Measurements from ENCODE around the gene LYPD6B. TPM values are rescaled to one million over a fixed set of nuclear protein-coding genes. Genes with fewer than 3 reads are reported as not detected.

The LYPD6B gene
- polyA plus RNA-seq, 2 donors: 2.3 to 4.9 TPM

GRCh38 chr2:149021761-149022160, 16.7 kb upstream of the LYPD6B start:
- Histone ChIP-seq H3K4me1 (ENCODE audit: control insufficient read depth in 2 of 2, insufficient read depth in 2 of 2, low read length in 1 of 2) (peaks cover 0 to 3% of the 10 kb centered on the region in 2 donors), H3K27me3 (ENCODE audit: control insufficient read depth in 1 of 2, insufficient read depth in 2 of 2, low read length in 2 of 2) (no peaks in the 10 kb centered on the region), H3K9me3 (ENCODE audit: control insufficient read depth in 2 of 2, insufficient read depth in 1 of 2, low read depth in 1 of 2, low read length in 1 of 2) (no peaks in the 10 kb centered on the region), H3K27ac (ENCODE audit: low read depth in 2 of 2, low read length in 1 of 2) (no peak overlapping the region), H3K4me3 (ENCODE audit: low read depth in 1 of 2, low read length in 2 of 2) (no peak overlapping the region), H3K36me3 (ENCODE audit: control insufficient read depth in 2 of 2, insufficient read depth in 2 of 2, low read length in 1 of 2) (no peaks in the 10 kb centered on the region)
- WGBS, 2 donors: 89 to 94% methylated on average over 6 of the region's 6 CpGs

GRCh38 chr2:149023091-149023490, 15.4 kb upstream of the LYPD6B start:
- H3K4me3 ChIP-seq (ENCODE audit: low read depth in 1 of 2, low read length in 2 of 2): no peak overlapping the region
- H3K36me3 ChIP-seq (ENCODE audit: control insufficient read depth in 2 of 2, insufficient read depth in 2 of 2, low read length in 1 of 2): no peaks in the 10 kb centered on the region
- H3K4me1 ChIP-seq (ENCODE audit: control insufficient read depth in 2 of 2, insufficient read depth in 2 of 2, low read length in 1 of 2): peaks cover 0 to 3% of the 10 kb centered on the region in 2 donors
- H3K27me3 ChIP-seq (ENCODE audit: control insufficient read depth in 1 of 2, insufficient read depth in 2 of 2, low read length in 2 of 2): no peaks in the 10 kb centered on the region
- H3K27ac ChIP-seq (ENCODE audit: low read depth in 2 of 2, low read length in 1 of 2): no peak overlapping the region
- 89 to 90% methylated on average over 6 of the region's 6 CpGs for WGBS, 2 donors
- no peaks in the 10 kb centered on the region for H3K9me3 ChIP-seq (ENCODE audit: control insufficient read depth in 2 of 2, insufficient read depth in 1 of 2, low read depth in 1 of 2, low read length in 1 of 2)

DNA sequence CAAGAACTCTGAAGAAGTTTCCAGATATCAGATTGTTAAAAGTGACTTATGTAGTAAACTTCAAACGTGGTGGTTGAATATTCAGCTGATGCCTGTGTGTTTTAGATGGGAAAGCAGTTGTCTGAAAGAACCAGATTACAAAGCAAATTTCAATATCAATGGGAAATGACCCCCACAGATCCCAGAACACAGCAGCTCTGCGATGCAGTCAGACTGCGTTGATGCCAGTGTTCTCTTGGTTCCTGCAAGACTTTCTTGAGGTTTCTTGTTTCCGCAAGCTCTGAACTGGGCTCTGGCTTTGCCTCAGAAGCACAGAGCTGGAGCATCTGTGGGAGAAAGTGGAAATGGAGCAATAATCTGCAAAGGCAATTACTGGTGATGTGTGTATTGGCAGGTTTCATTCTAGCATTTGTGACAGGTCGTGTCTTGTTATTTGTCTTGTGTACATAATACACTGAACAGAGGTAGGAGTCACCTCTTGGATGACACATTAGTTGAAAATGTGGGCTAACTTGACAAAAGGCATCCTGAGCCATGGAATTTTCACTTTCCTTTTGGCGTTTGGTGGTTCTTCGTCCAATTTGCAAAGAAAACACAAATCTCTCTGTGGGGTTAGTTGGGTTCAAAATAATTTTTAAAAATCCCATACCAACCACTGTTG, 10.8 kb upstream of the LYPD6B start:
- Histone ChIP-seq H3K4me3 (ENCODE audit: low read depth in 1 of 2, low read length in 2 of 2) (peak overlapping the region in 1 of 2 donors; percentile 37), H3K9me3 (ENCODE audit: control insufficient read depth in 2 of 2, insufficient read depth in 1 of 2, low read depth in 1 of 2, low read length in 1 of 2) (no peaks in the 10 kb centered on the region), H3K4me1 (ENCODE audit: control insufficient read depth in 2 of 2, insufficient read depth in 2 of 2, low read length in 1 of 2) (no peaks in the 10 kb centered on the region), H3K27ac (ENCODE audit: low read depth in 2 of 2, low read length in 1 of 2) (peak overlapping the region; percentile 57 to 63), H3K36me3 (ENCODE audit: control insufficient read depth in 2 of 2, insufficient read depth in 2 of 2, low read length in 1 of 2) (no peaks in the 10 kb centered on the region), H3K27me3 (ENCODE audit: control insufficient read depth in 1 of 2, insufficient read depth in 2 of 2, low read length in 2 of 2) (no peaks in the 10 kb centered on the region)
- 45 to 60% methylated on average over 7 of the region's 7 CpGs for WGBS, 2 donors

DNA sequence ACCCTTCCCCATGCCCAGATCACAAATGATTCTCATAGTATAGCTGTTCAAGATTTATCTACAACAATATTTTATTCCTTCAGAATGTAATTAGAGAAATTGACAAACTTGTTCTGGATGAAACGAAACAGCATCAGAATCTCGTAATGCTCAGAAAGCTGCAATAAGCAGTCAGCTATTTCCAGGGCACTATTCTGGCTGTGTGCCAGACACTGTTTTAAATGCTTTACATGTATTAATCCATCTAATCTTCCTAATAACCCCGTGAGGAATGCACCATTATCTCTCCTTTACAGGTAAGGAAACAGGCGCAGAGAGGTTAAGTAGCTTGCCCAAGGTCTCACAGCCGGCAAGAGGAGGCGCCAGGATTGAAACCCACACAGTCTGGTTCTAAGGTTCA, 10.1 kb upstream of the LYPD6B start:
- 49 to 67% methylated on average over 6 of the region's 6 CpGs for WGBS, 2 donors
- H3K27ac ChIP-seq (ENCODE audit: low read depth in 2 of 2, low read length in 1 of 2): peak overlapping the region; percentile 57 to 63
- peak overlapping the region in 1 of 2 donors; percentile 37 for H3K4me3 ChIP-seq (ENCODE audit: low read depth in 1 of 2, low read length in 2 of 2)
- no peaks in the 10 kb centered on the region for H3K36me3 ChIP-seq (ENCODE audit: control insufficient read depth in 2 of 2, insufficient read depth in 2 of 2, low read length in 1 of 2)
- no peaks in the 10 kb centered on the region for H3K4me1 ChIP-seq (ENCODE audit: control insufficient read depth in 2 of 2, insufficient read depth in 2 of 2, low read length in 1 of 2)
- H3K9me3 ChIP-seq (ENCODE audit: control insufficient read depth in 2 of 2, insufficient read depth in 1 of 2, low read depth in 1 of 2, low read length in 1 of 2): no peaks in the 10 kb centered on the region
- no peaks in the 10 kb centered on the region for H3K27me3 ChIP-seq (ENCODE audit: control insufficient read depth in 1 of 2, insufficient read depth in 2 of 2, low read length in 2 of 2)

- H3K4me3 ChIP-seq (ENCODE audit: low read depth in 1 of 2, low read length in 2 of 2): no peak overlapping the region
- no peaks in the 10 kb centered on the region for H3K27me3 ChIP-seq (ENCODE audit: control insufficient read depth in 1 of 2, insufficient read depth in 2 of 2, low read length in 2 of 2)
- no peaks in the 10 kb centered on the region for H3K4me1 ChIP-seq (ENCODE audit: control insufficient read depth in 2 of 2, insufficient read depth in 2 of 2, low read length in 1 of 2)
- no peaks in the 10 kb centered on the region for H3K36me3 ChIP-seq (ENCODE audit: control insufficient read depth in 2 of 2, insufficient read depth in 2 of 2, low read length in 1 of 2)
- WGBS, 2 donors: 52 to 63% methylated on average over 2 of the region's 2 CpGs
- no peaks in the 10 kb centered on the region for H3K9me3 ChIP-seq (ENCODE audit: control insufficient read depth in 2 of 2, insufficient read depth in 1 of 2, low read depth in 1 of 2, low read length in 1 of 2)
- H3K27ac ChIP-seq (ENCODE audit: low read depth in 2 of 2, low read length in 1 of 2): no peak overlapping the region
Observed at GRCh38 chr2:149028891-149029290, 9.6 kb upstream of the LYPD6B start.

DNA sequence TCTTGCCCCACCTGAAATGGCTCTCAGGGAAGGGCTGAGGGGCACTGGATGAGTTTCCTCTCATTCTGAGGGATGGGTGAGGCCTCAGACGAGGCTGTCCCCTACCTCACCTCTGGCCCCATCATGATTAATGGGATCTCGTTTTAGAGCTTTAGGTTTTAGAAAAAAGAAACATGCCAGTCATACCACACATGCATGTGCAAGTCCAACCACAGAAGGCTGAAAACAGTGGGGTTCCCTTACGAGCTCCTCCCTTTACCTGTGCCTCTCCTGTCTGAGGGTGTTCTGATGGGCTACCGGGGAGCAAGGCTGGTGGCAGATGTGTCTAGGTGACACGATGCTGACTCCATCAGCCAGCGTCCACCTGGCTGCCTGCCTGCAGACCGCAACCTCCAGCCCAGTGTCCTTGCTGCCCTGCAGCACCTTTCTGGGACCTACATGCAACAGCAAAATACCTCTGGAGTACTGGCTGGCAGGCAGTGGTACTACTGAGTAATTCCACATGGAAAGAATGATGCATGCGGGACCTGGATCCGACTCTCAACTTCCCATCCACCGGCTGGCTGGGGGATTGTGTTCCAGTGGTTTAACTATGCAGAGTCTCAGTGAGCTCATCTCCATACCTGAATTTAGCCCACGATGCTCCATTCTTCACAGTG, 9.1 kb upstream of the LYPD6B start:
- Histone ChIP-seq H3K4me1 (ENCODE audit: control insufficient read depth in 2 of 2, insufficient read depth in 2 of 2, low read length in 1 of 2) (no peaks in the 10 kb centered on the region), H3K36me3 (ENCODE audit: control insufficient read depth in 2 of 2, insufficient read depth in 2 of 2, low read length in 1 of 2) (no peaks in the 10 kb centered on the region), H3K9me3 (ENCODE audit: control insufficient read depth in 2 of 2, insufficient read depth in 1 of 2, low read depth in 1 of 2, low read length in 1 of 2) (no peaks in the 10 kb centered on the region), H3K27me3 (ENCODE audit: control insufficient read depth in 1 of 2, insufficient read depth in 2 of 2, low read length in 2 of 2) (no peaks in the 10 kb centered on the region), H3K4me3 (ENCODE audit: low read depth in 1 of 2, low read length in 2 of 2) (no peak overlapping the region), H3K27ac (ENCODE audit: low read depth in 2 of 2, low read length in 1 of 2) (peak overlapping the region in 1 of 2 donors; percentile 8)
- WGBS, 2 donors: 51 to 68% methylated on average over 11 of the region's 11 CpGs

GRCh38 chr2:149031396-149031795, 7.1 kb upstream of the LYPD6B start:
- no peaks in the 10 kb centered on the region for H3K4me1 ChIP-seq (ENCODE audit: control insufficient read depth in 2 of 2, insufficient read depth in 2 of 2, low read length in 1 of 2)
- no peaks in the 10 kb centered on the region for H3K9me3 ChIP-seq (ENCODE audit: control insufficient read depth in 2 of 2, insufficient read depth in 1 of 2, low read depth in 1 of 2, low read length in 1 of 2)
- no peak overlapping the region for H3K27ac ChIP-seq (ENCODE audit: low read depth in 2 of 2, low read length in 1 of 2)
- H3K4me3 ChIP-seq (ENCODE audit: low read depth in 1 of 2, low read length in 2 of 2): no peak overlapping the region
- H3K36me3 ChIP-seq (ENCODE audit: control insufficient read depth in 2 of 2, insufficient read depth in 2 of 2, low read length in 1 of 2): no peaks in the 10 kb centered on the region
- 98 to 99% methylated on average over 4 of the region's 4 CpGs for WGBS, 2 donors
- H3K27me3 ChIP-seq (ENCODE audit: control insufficient read depth in 1 of 2, insufficient read depth in 2 of 2, low read length in 2 of 2): no peaks in the 10 kb centered on the region

DNA sequence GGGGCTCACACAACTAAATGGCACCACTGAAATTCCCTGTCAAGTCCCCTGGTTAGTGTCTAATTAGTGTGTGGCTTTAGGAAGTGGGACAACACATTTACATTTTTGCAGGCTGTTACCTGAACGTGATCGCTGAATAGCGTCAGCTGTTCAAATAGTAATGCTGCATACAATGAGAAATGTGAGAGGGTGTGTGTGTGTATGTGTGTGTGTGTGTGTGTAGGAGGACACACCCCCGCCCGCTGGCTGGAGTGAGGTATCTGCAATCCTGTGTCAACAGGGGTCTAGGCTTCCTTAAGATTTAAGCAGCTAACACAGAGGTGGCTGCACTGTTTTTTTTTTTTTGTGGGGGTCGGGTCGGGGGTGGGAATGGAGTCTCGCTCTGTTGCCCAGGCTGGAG, 4.8 kb upstream of the LYPD6B start:
- 52 to 63% methylated on average over 8 of the region's 8 CpGs for WGBS, 2 donors
- H3K27me3 ChIP-seq (ENCODE audit: control insufficient read depth in 1 of 2, insufficient read depth in 2 of 2, low read length in 2 of 2): peaks cover 0 to 2% of the 10 kb centered on the region in 2 donors
- H3K36me3 ChIP-seq (ENCODE audit: control insufficient read depth in 2 of 2, insufficient read depth in 2 of 2, low read length in 1 of 2): no peaks in the 10 kb centered on the region
- peaks cover 0 to 5% of the 10 kb centered on the region in 2 donors for H3K4me1 ChIP-seq (ENCODE audit: control insufficient read depth in 2 of 2, insufficient read depth in 2 of 2, low read length in 1 of 2)
- H3K9me3 ChIP-seq (ENCODE audit: control insufficient read depth in 2 of 2, insufficient read depth in 1 of 2, low read depth in 1 of 2, low read length in 1 of 2): no peaks in the 10 kb centered on the region
- H3K4me3 ChIP-seq (ENCODE audit: low read depth in 1 of 2, low read length in 2 of 2): no peak overlapping the region
- H3K27ac ChIP-seq (ENCODE audit: low read depth in 2 of 2, low read length in 1 of 2): no peak overlapping the region

DNA sequence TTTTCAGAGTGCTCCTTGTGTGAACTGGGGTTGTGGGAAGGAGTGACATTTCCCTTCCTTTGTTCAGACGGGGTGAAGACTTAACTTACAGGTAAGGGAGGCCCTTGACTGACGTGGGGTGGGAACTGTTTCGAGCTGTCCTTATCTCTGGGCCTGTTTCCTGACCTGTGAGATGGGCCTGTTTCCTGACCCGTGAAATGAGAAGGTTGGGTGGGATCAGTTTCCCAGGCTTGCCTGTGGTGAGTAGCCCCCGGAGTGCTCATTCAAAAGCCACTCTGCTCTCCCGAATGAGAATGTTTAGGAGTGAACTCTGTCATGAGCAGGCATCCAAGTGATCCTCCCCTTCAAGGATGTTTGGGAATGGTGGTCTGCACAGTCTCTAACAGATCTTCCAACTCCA, 4.1 kb upstream of the LYPD6B start:
- 67 to 77% methylated on average over 6 of the region's 6 CpGs for WGBS, 2 donors

More for the DNA sequence above, 4.1 kb upstream of the LYPD6B start:
- H3K36me3 ChIP-seq (ENCODE audit: control insufficient read depth in 2 of 2, insufficient read depth in 2 of 2, low read length in 1 of 2): no peaks in the 10 kb centered on the region
- H3K27me3 ChIP-seq (ENCODE audit: control insufficient read depth in 1 of 2, insufficient read depth in 2 of 2, low read length in 2 of 2): peaks cover 0 to 6% of the 10 kb centered on the region in 2 donors
- H3K4me3 ChIP-seq (ENCODE audit: low read depth in 1 of 2, low read length in 2 of 2): no peak overlapping the region
- H3K27ac ChIP-seq (ENCODE audit: low read depth in 2 of 2, low read length in 1 of 2): no peak overlapping the region
- H3K9me3 ChIP-seq (ENCODE audit: control insufficient read depth in 2 of 2, insufficient read depth in 1 of 2, low read depth in 1 of 2, low read length in 1 of 2): no peaks in the 10 kb centered on the region
- H3K4me1 ChIP-seq (ENCODE audit: control insufficient read depth in 2 of 2, insufficient read depth in 2 of 2, low read length in 1 of 2): peaks cover 0 to 5% of the 10 kb centered on the region in 2 donors

Data from esophagus (tissue), 2 donors.